K562 (cell line): ENCODE measurements around the gene PRRT2. TPM values are rescaled to one million over a fixed set of nuclear protein-coding genes. Genes with fewer than 3 reads are reported as not detected.

Experiments
- BCL6 ChIP-seq: fragments of 250-450 bp; sonication (Bioruptor Pico); IDR thresholded peaks from 2 replicates; pipeline ENCODE4 v1.4.0; 2020
- CAMTA2 ChIP-seq: fragments of 250-450 bp; sonication (Bioruptor Pico); conservative IDR thresholded peaks from 2 replicates; pipeline ENCODE4 v1.5.1; 2022
- CBFA2T2 ChIP-seq: fragments of 450-650 bp; conservative IDR thresholded peaks from 2 replicates; pipeline ENCODE4 v1.6.1; 2017; ENCODE audit warnings: mild to moderate bottlenecking
- CBFA2T3 ChIP-seq: fragments of 450-650 bp; IDR thresholded peaks from 2 replicates; pipeline ENCODE4 v1.6.1; 2017
- CHD2 ChIP-seq: IDR thresholded peaks from 2 replicates; pipeline ENCODE4 v1.6.1; 2011; ENCODE audit warnings: low read depth, low read length
- E2F8 ChIP-seq: fragments of 450-650 bp; IDR thresholded peaks from 2 replicates; pipeline ENCODE4 v1.7.1; 2018; ENCODE audit warnings: mild to moderate bottlenecking, low read depth; ENCODE audit not compliant: partially characterized antibody
- FOS ChIP-seq: IDR thresholded peaks from 3 replicates; pipeline ENCODE4 v1.6.1; 2011; ENCODE audit not compliant: insufficient read length; ENCODE audit errors: extremely low read depth
- PHB ChIP-seq: fragments of 250-450 bp; sonication (Bioruptor Pico); IDR thresholded peaks from 2 replicates; pipeline ENCODE4 v1.5.0; 2021
- SIRT6 ChIP-seq: IDR thresholded peaks from one replicate; pipeline ENCODE4 v1.6.1; 2012; ENCODE audit warnings: low read depth, mild to moderate bottlenecking, control low read depth, inconsistent platforms, low read length, moderate library complexity
- ZNF407 ChIP-seq: fragments of 450-650 bp; IDR thresholded peaks from 2 replicates; pipeline ENCODE4 v1.6.1; 2016; ENCODE audit warnings: low read depth
- ZNF699 ChIP-seq: fragments of 250-450 bp; sonication (Bioruptor Pico); IDR thresholded peaks from 2 replicates; pipeline ENCODE4 v1.8.0; 2021; ENCODE audit warnings: mild to moderate bottlenecking, moderate library complexity; ENCODE audit not compliant: insufficient replicate concordance
- polyA plus RNA-seq, 8 experiments: library from polyadenylated mRNA; depleted of rRNA in 4 of 8; stranded (reverse) in 5 of 8; unstranded in 3 of 8; fragments of >200 nt; fragmentation: Nextera tagmentation in 2 of 8; fragmentation: Illumina TruSeq in 1 of 8; extraction: Ambion mirVana in 2 of 8; extraction: Trizol in 1 of 8; gene quantifications; 2 replicates each; pipeline versions ENCODE4 v1.2.1 to v1.2.3, GENCODE V29; 2011 to 2014; ENCODE audit warnings: inconsistent platforms in 1 of 8, missing spikeins in 1 of 8
- total RNA-seq, 7 experiments: library from RNA; depleted of rRNA in 6 of 7; stranded (reverse); fragments of >200 nt in 6 of 7; fragmentation: Illumina TruSeq in 2 of 7; extraction: Trizol in 2 of 7; gene quantifications; 2 replicates each; pipeline versions ENCODE4 v1.2.1 to v1.2.3, GENCODE V29; 2011 to 2021; ENCODE audit warnings: low replicate concordance in 1 of 7
- TF ChIP-seq, protein P1 (sequence below): fragments of 250-450 bp; sonication (Bioruptor Pico); IDR thresholded peaks from 2 replicates; pipeline ENCODE4 v1.8.0; 2022; ENCODE audit warnings: moderate library complexity, mild to moderate bottlenecking, inconsistent platforms
- TF ChIP-seq, protein P2 (sequence below), 2 experiments: fragments of 200-800 bp in 1 of 2; sonication (Bioruptor generic) in 1 of 2; sonication (generic) in 1 of 2; formaldehyde crosslinking in 1 of 2; IDR thresholded peaks in 1 of 2; conservative IDR thresholded peaks in 1 of 2; 2 replicates each; pipeline versions ENCODE4 v1.5.0 to v1.6.1; 2016 to 2020; ENCODE audit warnings: missing compliant biosample characterization in 1 of 2, missing genetic modification characterization in 1 of 2, missing genetic modification reagents in 1 of 2

The PRRT2 gene
- total and polyA plus RNA-seq, 9 of the 15 experiments (the other 6 are each of a cell fraction or from before 2014, with no cell fraction given): 0.11 to 1.0 (median 0.42) TPM; not detected in 2

DNA sequence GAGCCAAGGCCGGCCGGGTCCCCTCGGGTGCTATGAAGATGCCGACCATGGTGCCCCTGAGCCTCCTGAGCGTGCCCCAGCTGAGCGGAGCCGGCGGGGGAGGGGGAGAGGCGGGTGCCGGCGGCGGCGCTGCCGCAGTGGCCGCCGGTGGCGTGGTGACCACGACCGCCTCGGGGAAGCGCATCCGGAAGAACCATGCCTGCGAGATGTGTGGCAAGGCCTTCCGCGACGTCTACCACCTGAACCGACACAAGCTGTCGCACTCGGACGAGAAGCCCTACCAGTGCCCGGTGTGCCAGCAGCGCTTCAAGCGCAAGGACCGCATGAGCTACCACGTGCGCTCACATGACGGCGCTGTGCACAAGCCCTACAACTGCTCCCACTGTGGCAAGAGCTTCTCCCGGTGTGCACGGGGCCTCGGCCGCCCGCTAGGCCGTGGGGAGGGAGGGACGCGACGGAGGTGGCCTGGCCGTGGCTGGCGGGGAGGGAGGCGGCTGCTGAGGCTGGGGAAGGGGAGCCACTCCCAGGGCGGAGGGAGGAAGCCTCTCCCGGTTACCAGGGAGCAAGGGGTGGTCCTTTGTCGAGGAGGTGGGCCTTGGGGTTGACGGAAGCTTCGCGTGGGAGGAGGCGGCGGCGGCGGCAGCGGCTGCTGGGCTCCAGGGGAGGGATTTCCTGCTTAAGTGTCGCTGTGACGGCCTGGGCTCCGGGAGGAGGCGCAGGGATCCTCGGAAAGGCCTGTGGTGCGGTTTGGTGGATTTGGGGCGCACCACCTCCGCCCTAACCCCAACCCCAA lies 4.4 kb upstream of the PRRT2 start (continued):
- peak; percentile 21; the same call in 1 of the 2 replicates for TF ChIP-seq CHD2
- TF ChIP-seq BCL6 (CRISPR knock-in tag): no peak
- TF ChIP-seq, protein P1, sequence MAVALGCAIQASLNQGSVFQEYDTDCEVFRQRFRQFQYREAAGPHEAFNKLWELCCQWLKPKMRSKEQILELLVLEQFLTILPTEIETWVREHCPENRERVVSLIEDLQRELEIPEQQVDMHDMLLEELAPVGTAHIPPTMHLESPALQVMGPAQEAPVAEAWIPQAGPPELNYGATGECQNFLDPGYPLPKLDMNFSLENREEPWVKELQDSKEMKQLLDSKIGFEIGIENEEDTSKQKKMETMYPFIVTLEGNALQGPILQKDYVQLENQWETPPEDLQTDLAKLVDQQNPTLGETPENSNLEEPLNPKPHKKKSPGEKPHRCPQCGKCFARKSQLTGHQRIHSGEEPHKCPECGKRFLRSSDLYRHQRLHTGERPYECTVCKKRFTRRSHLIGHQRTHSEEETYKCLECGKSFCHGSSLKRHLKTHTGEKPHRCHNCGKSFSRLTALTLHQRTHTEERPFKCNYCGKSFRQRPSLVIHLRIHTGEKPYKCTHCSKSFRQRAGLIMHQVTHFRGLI (CRISPR knock-in tag): no peak
- TF ChIP-seq ZNF699 (CRISPR knock-in tag): no peak
- TF ChIP-seq CAMTA2 (CRISPR knock-in tag): no peak
- TF ChIP-seq E2F8: peak; percentile 52
- TF ChIP-seq, protein P2, sequence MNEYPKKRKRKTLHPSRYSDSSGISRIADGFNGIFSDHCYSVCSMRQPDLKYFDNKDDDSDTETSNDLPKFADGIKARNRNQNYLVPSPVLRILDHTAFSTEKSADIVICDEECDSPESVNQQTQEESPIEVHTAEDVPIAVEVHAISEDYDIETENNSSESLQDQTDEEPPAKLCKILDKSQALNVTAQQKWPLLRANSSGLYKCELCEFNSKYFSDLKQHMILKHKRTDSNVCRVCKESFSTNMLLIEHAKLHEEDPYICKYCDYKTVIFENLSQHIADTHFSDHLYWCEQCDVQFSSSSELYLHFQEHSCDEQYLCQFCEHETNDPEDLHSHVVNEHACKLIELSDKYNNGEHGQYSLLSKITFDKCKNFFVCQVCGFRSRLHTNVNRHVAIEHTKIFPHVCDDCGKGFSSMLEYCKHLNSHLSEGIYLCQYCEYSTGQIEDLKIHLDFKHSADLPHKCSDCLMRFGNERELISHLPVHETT (CRISPR knock-in tag; conservative IDR thresholded peaks at IDR 0.05 in 1 of 2, IDR thresholded peaks at IDR 0.05 in 1 of 2): peak in 1 of 2 experiments; percentile 93; a peak in 2 of 4 replicates
- no peak for TF ChIP-seq PHB (CRISPR knock-in tag)
- TF ChIP-seq CBFA2T3: no peak
- no peak for TF ChIP-seq SIRT6
- no peak for TF ChIP-seq CBFA2T2
- no peak for TF ChIP-seq FOS
- no peak for TF ChIP-seq ZNF407
